OCI-LY3 (cell line): ENCODE results near the gene PCNX1.

ENCODE experiments used
- CTCF ChIP-seq: fragments of 200-600, 300-600 bp; sonication (generic); IDR thresholded peaks from 2 replicates; pipeline ENCODE4 v1.5.1; 2014; ENCODE audit warnings: antibody characterized with exemption, low read length, low read depth
- EZH2phosphoT487 ChIP-seq: fragments of 200-600 bp; shearing (Covaris generic); IDR thresholded peaks from 2 replicates; pipeline ENCODE4 v1.6.1; 2018; ENCODE audit warnings: antibody characterized with exemption, mixed run types, low read depth

- TF ChIP-seq CTCF, result no peak
- no peak for TF ChIP-seq EZH2phosphoT487
Observed at GRCh38 chr14:70971560-70971959, 64.3 kb downstream of the PCNX1 start.
